IMR-90 (cell line): ENCODE data around the gene ENTPD1. TPM values are rescaled to one million over a fixed set of nuclear protein-coding genes. Genes with fewer than 3 reads are reported as not detected.

ENCODE experiments used
- ATAC-seq: fragments of 200-7000 bp; cut with Tn5 transposase; 2 replicates; pipeline ENCODE4 v1.9.1; 2020; ENCODE audit warnings: low read depth, mild to moderate bottlenecking, moderate library complexity
- BruUV-seq: library from RNA; stranded (reverse); fragments of 400-500 nt; replicated peaks from 2 replicates; lab custom pipeline; 2021; lab: Mats Ljungman, UMichigan
- CTCF ChIA-PET: fragments of 300-600 bp; formaldehyde crosslinking; extraction: SDS; loops from one replicate; lab custom pipeline; 2021; ENCODE audit warnings: antibody characterized with exemption; lab: Yijun Ruan, JAX
- POLR2A ChIA-PET: fragments of 300-600 bp; sonication (Branson Sonifier 250); formaldehyde crosslinking; loops from one replicate; lab custom pipeline; 2022; ENCODE audit warnings: antibody characterized with exemption; ENCODE audit not compliant: unreplicated experiment; lab: Charles Lee
- DNase-seq: peaks from one replicate; pipeline ENCODE4 v3.0.0; 2013
- H2AFZ ChIP-seq: replicated peaks from 2 replicates; pipeline ENCODE3; 2013; ENCODE audit warnings: low read length, mild to moderate bottlenecking; ENCODE audit not compliant: poor library complexity
- H2AK5ac ChIP-seq: 2 replicates; pipeline ENCODE4 v1.6.1; 2013; ENCODE audit warnings: low read depth, low read length, inconsistent platforms
- H2AK9ac ChIP-seq: replicated peaks from 2 replicates; pipeline ENCODE3; 2013; ENCODE audit warnings: mild to moderate bottlenecking, low read depth, low read length, moderate library complexity; ENCODE audit not compliant: poor library complexity
- H2BK120ac ChIP-seq: 2 replicates; pipeline ENCODE4 v1.6.1; 2013; ENCODE audit warnings: low read depth, low read length, inconsistent platforms
- H2BK15ac ChIP-seq: 3 replicates; pipeline ENCODE4 v1.6.1; 2013; ENCODE audit warnings: low read depth, low read length, inconsistent platforms
- H2BK20ac ChIP-seq: 2 replicates; pipeline ENCODE4 v1.6.1; 2013; ENCODE audit warnings: low read depth, mild to moderate bottlenecking, inconsistent platforms, low read length, moderate library complexity
- H2BK5ac ChIP-seq: 2 replicates; pipeline ENCODE4 v1.6.1; 2013; ENCODE audit warnings: mild to moderate bottlenecking, low read depth, low read length, inconsistent platforms; ENCODE audit not compliant: poor library complexity, severe bottlenecking
- H3K14ac ChIP-seq: replicated peaks from 2 replicates; pipeline ENCODE4 v1.6.1; 2013; ENCODE audit warnings: low read depth, low read length, inconsistent platforms
- H3K18ac ChIP-seq: 2 replicates; pipeline ENCODE4 v1.6.1; 2013; ENCODE audit warnings: low read depth, low read length, control low read depth
- H3K23ac ChIP-seq: 2 replicates; pipeline ENCODE4 v1.6.1; 2013; ENCODE audit warnings: low read depth, low read length, inconsistent platforms
- H3K27ac ChIP-seq: 2 replicates; pipeline ENCODE4 v1.5.1; 2013; ENCODE audit warnings: mild to moderate bottlenecking, control low read depth, low read length; ENCODE audit not compliant: insufficient read depth
- H3K27me3 ChIP-seq: 2 replicates; pipeline ENCODE4 v1.6.1; 2013; ENCODE audit warnings: low read length; ENCODE audit not compliant: control insufficient read depth, insufficient read depth
- H3K36me3 ChIP-seq: 2 replicates; pipeline ENCODE4 v1.6.1; 2013; ENCODE audit warnings: low read length, mixed read lengths; ENCODE audit not compliant: control insufficient read depth, insufficient read depth
- H3K4ac ChIP-seq: 2 replicates; pipeline ENCODE4 v1.6.1; 2013; ENCODE audit warnings: low read depth, low read length, inconsistent platforms
- H3K4me1 ChIP-seq: 2 replicates; pipeline ENCODE4 v1.6.1; 2013; ENCODE audit warnings: low read length, mixed read lengths; ENCODE audit not compliant: control insufficient read depth, insufficient read depth
- H3K4me2 ChIP-seq: 2 replicates; pipeline ENCODE4 v1.6.1; 2013; ENCODE audit warnings: low read depth, mild to moderate bottlenecking, control low read depth, low read length, moderate library complexity
- H3K4me3 ChIP-seq: 2 replicates; pipeline ENCODE4 v1.5.1; 2013; ENCODE audit warnings: low read depth, mild to moderate bottlenecking, control low read depth, low read length, moderate library complexity; ENCODE audit not compliant: insufficient read depth
- H3K56ac ChIP-seq: 2 replicates; pipeline ENCODE4 v1.6.1; 2013; ENCODE audit warnings: low read length, inconsistent platforms; ENCODE audit not compliant: insufficient read depth; ENCODE audit errors: extremely low read depth
- H3K79me1 ChIP-seq, 2 experiments: 2 replicates each; pipeline ENCODE4 v1.6.1; 2013; ENCODE audit warnings: low read length in 2 of 2, inconsistent platforms in 1 of 2, low read depth in 1 of 2
- H3K9ac ChIP-seq: 2 replicates; pipeline ENCODE4 v1.6.1; 2013; ENCODE audit warnings: low read depth, low read length, control low read depth
- H3K9me1 ChIP-seq: 2 replicates; pipeline ENCODE4 v1.6.1; 2013; ENCODE audit warnings: low read length, inconsistent platforms; ENCODE audit not compliant: insufficient read depth
- H3K9me3 ChIP-seq: 2 replicates; pipeline ENCODE4 v1.6.1; 2013; ENCODE audit warnings: low read length; ENCODE audit not compliant: control insufficient read depth, insufficient read depth
- H4K20me1 ChIP-seq: 2 replicates; pipeline ENCODE4 v1.6.1; 2013; ENCODE audit warnings: low read length, inconsistent platforms; ENCODE audit not compliant: insufficient read depth
- H4K5ac ChIP-seq: 2 replicates; pipeline ENCODE4 v1.6.1; 2013; ENCODE audit warnings: mild to moderate bottlenecking, low read depth, low read length, control low read depth
- H4K8ac ChIP-seq, 2 experiments: 2 replicates each; pipeline ENCODE4 v1.6.1; 2013; ENCODE audit warnings: low read depth in 2 of 2, low read length in 2 of 2, control low read depth in 1 of 2, inconsistent platforms in 1 of 2
- H4K91ac ChIP-seq: 2 replicates; pipeline ENCODE4 v1.6.1; 2013; ENCODE audit warnings: low read depth, low read length, inconsistent platforms; ENCODE audit not compliant: insufficient read depth
- BHLHE40 ChIP-seq: fragments of 150-350 bp; IDR thresholded peaks from 2 replicates; pipeline ENCODE4 v1.6.1; 2016; ENCODE audit warnings: mild to moderate bottlenecking, low read depth, low read length
- CEBPB ChIP-seq: IDR thresholded peaks from 2 replicates; pipeline ENCODE4 v1.6.1; 2012; ENCODE audit warnings: low read depth, low read length, improper control_type of control experiment
- CHD1 ChIP-seq: IDR thresholded peaks from 2 replicates; pipeline ENCODE4 v1.6.1; 2012; ENCODE audit warnings: low read depth, low read length, improper control_type of control experiment
- FOS ChIP-seq: fragments of 150-350 bp; IDR thresholded peaks from 2 replicates; pipeline ENCODE4 v1.6.1; 2016; ENCODE audit warnings: low read depth, low read length
- MAFK ChIP-seq: IDR thresholded peaks from 2 replicates; pipeline ENCODE4 v1.6.1; 2012; ENCODE audit warnings: low read depth, low read length, improper control_type of control experiment
- MXI1 ChIP-seq: IDR thresholded peaks from 2 replicates; pipeline ENCODE4 v1.6.1; 2012; ENCODE audit warnings: low read depth, mild to moderate bottlenecking, low read length, moderate library complexity, borderline replicate concordance
- NFE2L2 ChIP-seq: fragments of 150-350 bp; IDR thresholded peaks from 2 replicates; pipeline ENCODE4 v1.6.1; 2016; ENCODE audit warnings: low read depth, mild to moderate bottlenecking, low read length
- POLR2A ChIP-seq: IDR thresholded peaks from 2 replicates; pipeline ENCODE4 v1.6.1; 2012; ENCODE audit warnings: mild to moderate bottlenecking, low read depth, low read length
- RAD21 ChIP-seq: IDR thresholded peaks from 2 replicates; pipeline ENCODE4 v1.6.1; 2012; ENCODE audit warnings: low read length, improper control_type of control experiment
- RCOR1 ChIP-seq: IDR thresholded peaks from 2 replicates; pipeline ENCODE4 v1.6.1; 2012; ENCODE audit warnings: mild to moderate bottlenecking, low read length, improper control_type of control experiment; ENCODE audit not compliant: insufficient replicate concordance
- RFX5 ChIP-seq: IDR thresholded peaks from 2 replicates; pipeline ENCODE4 v1.8.0; 2012; ENCODE audit warnings: low read depth, mild to moderate bottlenecking, low read length, moderate library complexity
- SMC3 ChIP-seq: fragments of 150-350 bp; IDR thresholded peaks from 2 replicates; pipeline ENCODE4 v1.6.1; 2016; ENCODE audit warnings: low read depth, mild to moderate bottlenecking, antibody characterized with exemption, low read length, moderate library complexity
- WGBS, 2 experiments: methylation state at CpG; one replicate each; pipeline versions ENCODE4 v1.1.5 to v1.1.7; 2013; ENCODE audit warnings: missing lambda C conversion rate in 2 of 2; ENCODE audit not compliant: insufficient read length in 1 of 2; ENCODE audit errors: extremely low coverage in 2 of 2; 5-methylcytosine and 5-hydroxymethylcytosine counted together
- dilution Hi-C: fragments of 300-500 bp; cut with HindIII; formaldehyde crosslinking; loops from one replicate; pipeline ENCODE4 v1.14.3; 2018; ENCODE audit warnings: low sequenced_read_pairs; ENCODE audit not compliant: unreplicated experiment
- in situ Hi-C: fragments of 300-500 bp; cut with MboI; formaldehyde crosslinking; loops from 3 replicates; pipeline ENCODE4 v1.14.3; 2019; ENCODE audit warnings: low sequenced_read_pairs, inconsistent platforms, mixed read lengths
- intact Hi-C: fragments of 100-400 bp; cut with micrococcal nuclease; formaldehyde crosslinking; loops from 2 replicates; pipeline ENCODE4 v1.10.0; 2022
- polyA plus RNA-seq, 3 experiments: library from polyadenylated mRNA; depleted of rRNA; stranded (reverse); fragments of >200 nt; gene quantifications; 2 replicates each; pipeline ENCODE4 v1.2.3, GENCODE V29; 2012; ENCODE audit warnings: low replicate concordance in 1 of 3
- total RNA-seq: library from RNA; depleted of rRNA; stranded (reverse); fragments of >200 nt; gene quantifications from 2 replicates; pipeline ENCODE4 v1.2.3, GENCODE V29; 2012
- TF ChIP-seq, protein P1 (sequence below): fragments of 150-350 bp; IDR thresholded peaks from 2 replicates; pipeline ENCODE4 v1.6.1; 2016; ENCODE audit warnings: low read depth, mild to moderate bottlenecking, low read length, moderate library complexity, borderline replicate concordance
- TF ChIP-seq, protein P2 (sequence below): fragments of 150-350 bp; IDR thresholded peaks from 2 replicates; pipeline ENCODE4 v1.6.1; 2017; ENCODE audit warnings: mild to moderate bottlenecking, antibody characterized with exemption, low read length, low read depth

Gene ENTPD1
- total and polyA plus RNA-seq, 2 of the 4 experiments (the other 2 are of a cell fraction) = under 0.01 TPM; not detected in 1

DNA sequence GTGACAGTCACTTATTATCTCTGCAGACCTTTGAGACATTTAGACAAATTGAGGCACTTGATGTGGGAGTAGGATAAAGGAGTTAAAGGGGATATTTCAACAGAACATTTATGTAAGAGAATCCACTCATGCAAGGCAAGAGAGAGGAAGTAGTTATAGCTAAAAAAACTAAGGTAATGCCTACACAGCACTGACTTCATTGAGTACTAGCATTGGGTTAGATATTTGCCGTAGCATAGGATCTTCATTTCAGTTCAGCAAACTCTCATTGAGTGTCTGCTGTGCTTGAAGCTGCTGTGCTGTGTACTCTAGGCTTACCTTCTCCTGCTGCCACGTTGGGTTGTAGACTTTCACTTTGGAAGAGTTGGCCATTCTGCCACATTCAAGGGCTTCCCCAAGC is 10.5 kb upstream of the ENTPD1 start:
- no peak overlapping the region for H2BK20ac ChIP-seq
- no peak overlapping the region for H2AFZ ChIP-seq
- H3K9me1 ChIP-seq = no peaks in the 10 kb centered on the region
- H3K4ac ChIP-seq = no peak overlapping the region
- H4K20me1 ChIP-seq = no peaks in the 10 kb centered on the region
- H3K4me2 ChIP-seq = no peak overlapping the region
- ChIA-PET POLR2A (no interaction called here), CTCF (no interaction called here)
- H2BK5ac ChIP-seq = no peak overlapping the region
- H2BK15ac ChIP-seq = no peak overlapping the region
- peaks cover 2% of the 10 kb centered on the region for H3K4me1 ChIP-seq
- ATAC-seq = no peak
- no peak overlapping the region for H3K14ac ChIP-seq
- no peak overlapping the region for H4K91ac ChIP-seq
- dilution Hi-C loops (no loop called here), intact Hi-C loops (no loop called here), in situ Hi-C loops (no loop called here)
- H3K9me3 ChIP-seq = no peaks in the 10 kb centered on the region
- no peaks in the 10 kb centered on the region for H3K79me1 ChIP-seq
- H3K18ac ChIP-seq = no peak overlapping the region
- no peak overlapping the region for H3K27ac ChIP-seq
- no TSS peak for BruUV-seq
- no peak overlapping the region for H3K56ac ChIP-seq
- H3K4me3 ChIP-seq = no peak overlapping the region
- H4K8ac ChIP-seq = no peak overlapping the region
- no peak overlapping the region for H4K5ac ChIP-seq
- no peak overlapping the region for H2AK9ac ChIP-seq
- H2AK5ac ChIP-seq = no peak overlapping the region
- H3K27me3 ChIP-seq = no peaks in the 10 kb centered on the region
- no peaks in the 10 kb centered on the region for H3K36me3 ChIP-seq
- no peak overlapping the region for H2BK120ac ChIP-seq
- 20% methylated on average over 1 of the region's 2 CpGs; no CpG with 5 or more reads in 1 of the 2 experiments for WGBS, 2 experiments
- TF ChIP-seq, protein P1, sequence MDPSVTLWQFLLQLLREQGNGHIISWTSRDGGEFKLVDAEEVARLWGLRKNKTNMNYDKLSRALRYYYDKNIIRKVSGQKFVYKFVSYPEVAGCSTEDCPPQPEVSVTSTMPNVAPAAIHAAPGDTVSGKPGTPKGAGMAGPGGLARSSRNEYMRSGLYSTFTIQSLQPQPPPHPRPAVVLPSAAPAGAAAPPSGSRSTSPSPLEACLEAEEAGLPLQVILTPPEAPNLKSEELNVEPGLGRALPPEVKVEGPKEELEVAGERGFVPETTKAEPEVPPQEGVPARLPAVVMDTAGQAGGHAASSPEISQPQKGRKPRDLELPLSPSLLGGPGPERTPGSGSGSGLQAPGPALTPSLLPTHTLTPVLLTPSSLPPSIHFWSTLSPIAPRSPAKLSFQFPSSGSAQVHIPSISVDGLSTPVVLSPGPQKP = no peak
- no peak for TF ChIP-seq POLR2A
- TF ChIP-seq CEBPB = no peak
- no peak for TF ChIP-seq SMC3
- no peak for TF ChIP-seq NFE2L2
- TF ChIP-seq RAD21 = no peak
- TF ChIP-seq BHLHE40 = no peak
- TF ChIP-seq MXI1 = no peak
- TF ChIP-seq RCOR1 = no peak
- TF ChIP-seq MAFK = no peak
- TF ChIP-seq, protein P2, sequence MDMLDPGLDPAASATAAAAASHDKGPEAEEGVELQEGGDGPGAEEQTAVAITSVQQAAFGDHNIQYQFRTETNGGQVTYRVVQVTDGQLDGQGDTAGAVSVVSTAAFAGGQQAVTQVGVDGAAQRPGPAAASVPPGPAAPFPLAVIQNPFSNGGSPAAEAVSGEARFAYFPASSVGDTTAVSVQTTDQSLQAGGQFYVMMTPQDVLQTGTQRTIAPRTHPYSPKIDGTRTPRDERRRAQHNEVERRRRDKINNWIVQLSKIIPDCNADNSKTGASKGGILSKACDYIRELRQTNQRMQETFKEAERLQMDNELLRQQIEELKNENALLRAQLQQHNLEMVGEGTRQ = no peak
- TF ChIP-seq FOS = no peak
- no peak for TF ChIP-seq CHD1
- TF ChIP-seq RFX5 = no peak
- DNase-seq = no peak
- no peak overlapping the region for H3K23ac ChIP-seq
- no peak overlapping the region for H3K9ac ChIP-seq
